Neutrophil (primary cell): ENCODE measurements around the gene NNT.

ENCODE experiments used
- H3K27ac ChIP-seq: fragments of 200-600 bp; sonication (generic); 2 replicates; pipeline ENCODE4 v1.5.1; 2016; ENCODE audit warnings: mild to moderate bottlenecking, moderate library complexity
- H3K27me3 ChIP-seq: fragments of 200-600 bp; sonication (generic); 2 replicates; pipeline ENCODE4 v1.6.0; 2016; ENCODE audit warnings: mild to moderate bottlenecking
- H3K36me3 ChIP-seq: fragments of 200-600 bp; sonication (generic); 2 replicates; pipeline ENCODE4 v1.5.1; 2017
- H3K4me1 ChIP-seq, 2 experiments: fragments of 200-600 bp in 1 of 2; sonication (generic) in 1 of 2; 1 replicate in 1 of 2; 2 replicates in 1 of 2; pipeline versions ENCODE4 v1.5.1 to v1.6.1; 2013 to 2016; ENCODE audit warnings: low read depth in 1 of 2, low read length in 1 of 2, mild to moderate bottlenecking in 1 of 2, moderate library complexity in 1 of 2; ENCODE audit not compliant: control insufficient read depth in 1 of 2, insufficient read depth in 1 of 2
- H3K4me3 ChIP-seq, 2 experiments: fragments of 200-600 bp in 1 of 2; sonication (generic) in 1 of 2; 1 replicate in 1 of 2; 2 replicates in 1 of 2; pipeline ENCODE4 v1.5.1; 2013 to 2016; ENCODE audit warnings: low read depth in 1 of 2, low read length in 1 of 2, mild to moderate bottlenecking in 1 of 2, moderate library complexity in 1 of 2
- H3K9me3 ChIP-seq: fragments of 200-600 bp; sonication (generic); 2 replicates; pipeline ENCODE4 v1.5.1; 2016
- TF ChIP-seq, protein P1 (sequence below): fragments of 200-600 bp; sonication (generic); IDR thresholded peaks from 2 replicates; pipeline ENCODE4 v1.5.1; 2016; ENCODE audit warnings: antibody characterized with exemption

NNT gene

DNA sequence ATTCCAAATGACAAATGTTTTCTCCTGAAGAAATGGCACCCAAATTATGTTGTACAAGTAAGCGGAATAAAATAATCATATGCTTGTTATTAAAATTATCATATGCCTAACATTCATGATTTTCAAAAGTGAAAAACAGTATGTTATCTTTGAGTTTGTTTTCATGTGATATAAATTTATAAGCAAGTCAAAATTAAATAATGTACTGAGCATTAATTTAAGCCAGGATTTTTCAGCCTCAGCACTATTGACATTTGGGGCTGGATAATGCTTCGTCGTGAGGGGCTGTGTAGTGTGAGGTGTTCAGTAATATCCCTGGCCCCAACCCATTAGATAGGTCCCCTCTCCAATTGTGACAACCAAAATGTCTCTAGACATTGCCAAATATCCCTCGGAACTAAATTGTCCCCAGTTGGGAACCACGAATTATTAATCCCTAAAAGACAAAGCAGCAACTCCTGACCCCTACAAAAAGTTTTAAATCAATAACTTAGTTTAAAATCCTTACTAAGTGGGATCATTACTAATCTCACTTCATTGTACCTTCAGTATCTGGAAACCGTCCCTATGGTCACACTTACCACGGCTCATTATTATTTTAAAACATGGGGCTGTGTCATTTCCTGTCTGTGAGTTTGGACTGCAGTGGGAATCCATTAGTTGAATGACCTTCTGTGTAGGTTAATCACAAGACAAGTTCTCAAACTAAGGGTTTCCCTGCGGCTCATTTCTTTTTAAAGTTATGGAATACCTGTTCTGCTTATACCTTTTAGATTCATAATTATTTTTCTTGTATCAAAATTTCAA, 1.3 kb upstream of the NNT start:
- H3K4me3 ChIP-seq, result peak overlapping the region in 1 of 2 experiments; percentile 85
- H3K9me3 ChIP-seq, result no peaks in the 10 kb centered on the region
- peaks cover 24 to 28% of the 10 kb centered on the region in 2 experiments for H3K4me1 ChIP-seq
- no peaks in the 10 kb centered on the region for H3K36me3 ChIP-seq
- no peak overlapping the region for H3K27ac ChIP-seq
- no peaks in the 10 kb centered on the region for H3K27me3 ChIP-seq
- TF ChIP-seq, protein P1, sequence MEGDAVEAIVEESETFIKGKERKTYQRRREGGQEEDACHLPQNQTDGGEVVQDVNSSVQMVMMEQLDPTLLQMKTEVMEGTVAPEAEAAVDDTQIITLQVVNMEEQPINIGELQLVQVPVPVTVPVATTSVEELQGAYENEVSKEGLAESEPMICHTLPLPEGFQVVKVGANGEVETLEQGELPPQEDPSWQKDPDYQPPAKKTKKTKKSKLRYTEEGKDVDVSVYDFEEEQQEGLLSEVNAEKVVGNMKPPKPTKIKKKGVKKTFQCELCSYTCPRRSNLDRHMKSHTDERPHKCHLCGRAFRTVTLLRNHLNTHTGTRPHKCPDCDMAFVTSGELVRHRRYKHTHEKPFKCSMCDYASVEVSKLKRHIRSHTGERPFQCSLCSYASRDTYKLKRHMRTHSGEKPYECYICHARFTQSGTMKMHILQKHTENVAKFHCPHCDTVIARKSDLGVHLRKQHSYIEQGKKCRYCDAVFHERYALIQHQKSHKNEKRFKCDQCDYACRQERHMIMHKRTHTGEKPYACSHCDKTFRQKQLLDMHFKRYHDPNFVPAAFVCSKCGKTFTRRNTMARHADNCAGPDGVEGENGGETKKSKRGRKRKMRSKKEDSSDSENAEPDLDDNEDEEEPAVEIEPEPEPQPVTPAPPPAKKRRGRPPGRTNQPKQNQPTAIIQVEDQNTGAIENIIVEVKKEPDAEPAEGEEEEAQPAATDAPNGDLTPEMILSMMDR, result no peak

DNA sequence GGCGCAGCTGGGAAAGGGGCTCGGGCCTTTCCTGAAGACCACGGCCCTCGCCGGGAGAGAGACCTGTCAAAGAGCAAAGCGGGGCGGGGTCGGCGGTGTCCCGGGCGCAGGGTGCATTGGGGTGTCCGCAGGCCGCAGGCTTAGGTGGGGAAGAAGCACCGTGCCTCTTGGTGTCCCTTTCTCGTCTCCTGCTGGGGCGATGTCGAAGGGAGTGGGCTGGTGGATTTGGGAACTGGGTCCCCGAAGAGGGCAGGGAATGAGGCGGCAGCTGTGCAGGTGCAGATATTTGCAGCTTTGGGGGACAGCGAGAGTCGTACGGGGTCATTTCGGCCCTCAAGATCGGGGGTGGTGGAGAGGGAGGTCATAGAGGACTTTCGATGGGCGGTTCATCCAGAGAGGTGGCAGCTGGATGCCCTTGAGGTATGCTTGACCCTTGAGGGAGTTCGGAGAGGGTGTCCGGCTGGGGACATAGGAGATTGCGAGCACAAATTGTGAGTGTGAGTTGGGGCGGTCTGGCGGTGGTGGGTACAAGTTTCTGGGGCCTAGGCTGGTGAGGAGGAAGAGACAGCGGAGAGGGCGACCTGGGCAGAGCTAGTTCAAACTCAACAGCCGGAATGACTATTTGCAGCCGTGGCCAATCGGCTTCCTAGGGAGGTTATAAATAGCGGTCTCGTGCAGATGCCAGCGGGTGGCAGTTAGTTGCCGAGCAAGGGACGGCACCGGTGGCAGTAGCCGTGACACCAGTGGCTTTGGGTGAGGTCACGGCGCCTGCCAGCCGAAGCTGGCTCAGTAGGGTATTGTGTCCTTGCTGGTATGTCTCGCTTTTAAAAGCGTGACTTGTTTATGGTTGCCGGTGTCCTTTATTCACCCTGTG, 601 bp downstream of the NNT start:
- TF ChIP-seq, protein P1, result no peak
- H3K27me3 ChIP-seq, result no peaks in the 10 kb centered on the region
- H3K4me1 ChIP-seq, result peaks cover 24 to 28% of the 10 kb centered on the region in 2 experiments
- H3K4me3 ChIP-seq, result peak overlapping the region; percentile 64 to 85
- peak overlapping the region; percentile 74 for H3K27ac ChIP-seq
- H3K36me3 ChIP-seq, result no peaks in the 10 kb centered on the region
- H3K9me3 ChIP-seq, result no peaks in the 10 kb centered on the region

DNA sequence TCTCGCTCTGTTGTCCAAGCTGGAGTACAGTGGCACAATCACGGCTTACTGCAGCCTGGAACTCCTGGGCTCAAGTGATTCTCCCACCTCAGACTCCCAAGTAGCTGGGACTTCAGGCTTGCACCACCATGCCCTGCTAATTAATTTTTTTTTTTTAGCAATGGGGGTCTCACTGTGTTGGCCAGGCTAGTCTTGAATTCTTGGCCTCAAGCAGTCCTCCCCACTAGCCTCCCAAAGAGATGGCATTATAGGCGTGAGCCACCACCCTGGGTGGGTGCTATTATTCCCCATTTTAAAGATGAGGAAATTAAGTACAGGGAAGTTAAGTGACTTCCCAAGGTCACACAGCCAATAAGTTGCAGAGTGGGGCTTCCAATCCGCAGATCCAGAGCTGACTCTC, 1.7 kb downstream of the NNT start:
- Histone ChIP-seq H3K4me1 (peaks cover 24 to 28% of the 10 kb centered on the region in 2 experiments), H3K27me3 (no peaks in the 10 kb centered on the region), H3K4me3 (no peak overlapping the region), H3K27ac (peak overlapping the region; percentile 74), H3K36me3 (peaks cover 4% of the 10 kb centered on the region), H3K9me3 (no peaks in the 10 kb centered on the region)
- TF ChIP-seq, protein P1, result no peak

DNA sequence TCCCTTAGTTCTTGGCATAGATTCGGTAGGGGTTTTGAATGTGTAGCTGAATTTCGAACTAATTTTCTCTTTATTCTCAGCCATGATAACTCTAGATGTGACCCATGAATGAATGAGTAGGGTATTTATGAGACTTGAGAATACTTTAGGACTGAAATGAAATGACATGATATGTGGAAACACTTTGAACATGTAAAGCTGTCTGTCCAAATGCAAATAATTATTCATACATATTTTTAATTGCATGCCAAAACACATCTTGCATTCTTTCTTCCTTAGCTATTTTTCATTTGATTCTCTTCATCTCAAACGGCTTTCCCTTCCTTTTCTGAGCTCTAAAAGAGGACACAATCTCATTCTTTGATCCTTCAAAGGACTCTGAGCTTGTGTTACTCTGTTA, 3.4 kb downstream of the NNT start:
- TF ChIP-seq, protein P1, result no peak
- Histone ChIP-seq H3K27ac (no peak overlapping the region), H3K36me3 (peaks cover 11% of the 10 kb centered on the region), H3K9me3 (no peaks in the 10 kb centered on the region), H3K27me3 (no peaks in the 10 kb centered on the region), H3K4me1 (peaks cover 24 to 28% of the 10 kb centered on the region in 2 experiments), H3K4me3 (no peak overlapping the region)

DNA sequence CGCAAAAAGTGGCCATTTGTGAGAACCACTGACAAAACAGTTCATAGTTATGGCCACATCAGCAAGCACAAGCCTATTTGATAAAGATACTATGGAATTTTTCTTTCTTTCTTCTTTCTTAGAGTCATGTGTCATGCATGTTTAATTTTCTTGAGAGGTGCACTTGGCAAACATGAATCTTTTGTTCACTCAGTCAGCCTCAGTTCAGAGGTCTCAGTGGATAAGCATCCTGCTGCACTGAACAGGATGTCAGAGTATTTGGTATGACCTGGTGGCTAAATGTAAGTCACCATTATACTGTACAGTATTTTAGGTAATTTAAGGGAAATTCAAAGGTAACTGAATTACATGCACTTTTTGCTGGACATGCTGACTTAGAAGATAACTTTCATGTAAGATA, 5.4 kb downstream of the NNT start:
- Histone ChIP-seq H3K4me3 (no peak overlapping the region), H3K36me3 (peaks cover 28% of the 10 kb centered on the region), H3K27me3 (no peaks in the 10 kb centered on the region), H3K4me1 (peaks cover 11 to 16% of the 10 kb centered on the region in 2 experiments), H3K9me3 (no peaks in the 10 kb centered on the region), H3K27ac (no peak overlapping the region)
- TF ChIP-seq, protein P1, result no peak
